ENCODE measurements around the gene LEP. TPM values are rescaled to one million over a fixed set of nuclear protein-coding genes. Genes with fewer than 3 reads are reported as not detected.

The LEP gene
- total and polyA plus RNA-seq, 9 of the 15 experiments (the other 6 are each of a cell fraction or from before 2014, with no cell fraction given): not detected

- TF ChIP-seq, protein P1, sequence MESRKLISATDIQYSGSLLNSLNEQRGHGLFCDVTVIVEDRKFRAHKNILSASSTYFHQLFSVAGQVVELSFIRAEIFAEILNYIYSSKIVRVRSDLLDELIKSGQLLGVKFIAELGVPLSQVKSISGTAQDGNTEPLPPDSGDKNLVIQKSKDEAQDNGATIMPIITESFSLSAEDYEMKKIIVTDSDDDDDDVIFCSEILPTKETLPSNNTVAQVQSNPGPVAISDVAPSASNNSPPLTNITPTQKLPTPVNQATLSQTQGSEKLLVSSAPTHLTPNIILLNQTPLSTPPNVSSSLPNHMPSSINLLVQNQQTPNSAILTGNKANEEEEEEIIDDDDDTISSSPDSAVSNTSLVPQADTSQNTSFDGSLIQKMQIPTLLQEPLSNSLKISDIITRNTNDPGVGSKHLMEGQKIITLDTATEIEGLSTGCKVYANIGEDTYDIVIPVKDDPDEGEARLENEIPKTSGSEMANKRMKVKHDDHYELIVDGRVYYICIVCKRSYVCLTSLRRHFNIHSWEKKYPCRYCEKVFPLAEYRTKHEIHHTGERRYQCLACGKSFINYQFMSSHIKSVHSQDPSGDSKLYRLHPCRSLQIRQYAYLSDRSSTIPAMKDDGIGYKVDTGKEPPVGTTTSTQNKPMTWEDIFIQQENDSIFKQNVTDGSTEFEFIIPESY (CRISPR knock-in tag; IDR thresholded peaks at IDR 0.05): peak; percentile 22; the same call in 1 of the 2 replicates
- TF ChIP-seq, protein P2, sequence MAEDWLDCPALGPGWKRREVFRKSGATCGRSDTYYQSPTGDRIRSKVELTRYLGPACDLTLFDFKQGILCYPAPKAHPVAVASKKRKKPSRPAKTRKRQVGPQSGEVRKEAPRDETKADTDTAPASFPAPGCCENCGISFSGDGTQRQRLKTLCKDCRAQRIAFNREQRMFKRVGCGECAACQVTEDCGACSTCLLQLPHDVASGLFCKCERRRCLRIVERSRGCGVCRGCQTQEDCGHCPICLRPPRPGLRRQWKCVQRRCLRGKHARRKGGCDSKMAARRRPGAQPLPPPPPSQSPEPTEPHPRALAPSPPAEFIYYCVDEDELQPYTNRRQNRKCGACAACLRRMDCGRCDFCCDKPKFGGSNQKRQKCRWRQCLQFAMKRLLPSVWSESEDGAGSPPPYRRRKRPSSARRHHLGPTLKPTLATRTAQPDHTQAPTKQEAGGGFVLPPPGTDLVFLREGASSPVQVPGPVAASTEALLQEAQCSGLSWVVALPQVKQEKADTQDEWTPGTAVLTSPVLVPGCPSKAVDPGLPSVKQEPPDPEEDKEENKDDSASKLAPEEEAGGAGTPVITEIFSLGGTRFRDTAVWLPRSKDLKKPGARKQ (CRISPR knock-in tag; IDR thresholded peaks at IDR 0.05): peak; percentile 8; the same call in 1 of the 2 replicates
- no peak for TF ChIP-seq SAP30 (IDR thresholded peaks at IDR 0.05; ENCODE audit: borderline replicate concordance, insufficient read depth, low read depth, low read length, poor library complexity, severe bottlenecking)
- TF ChIP-seq, protein P3, sequence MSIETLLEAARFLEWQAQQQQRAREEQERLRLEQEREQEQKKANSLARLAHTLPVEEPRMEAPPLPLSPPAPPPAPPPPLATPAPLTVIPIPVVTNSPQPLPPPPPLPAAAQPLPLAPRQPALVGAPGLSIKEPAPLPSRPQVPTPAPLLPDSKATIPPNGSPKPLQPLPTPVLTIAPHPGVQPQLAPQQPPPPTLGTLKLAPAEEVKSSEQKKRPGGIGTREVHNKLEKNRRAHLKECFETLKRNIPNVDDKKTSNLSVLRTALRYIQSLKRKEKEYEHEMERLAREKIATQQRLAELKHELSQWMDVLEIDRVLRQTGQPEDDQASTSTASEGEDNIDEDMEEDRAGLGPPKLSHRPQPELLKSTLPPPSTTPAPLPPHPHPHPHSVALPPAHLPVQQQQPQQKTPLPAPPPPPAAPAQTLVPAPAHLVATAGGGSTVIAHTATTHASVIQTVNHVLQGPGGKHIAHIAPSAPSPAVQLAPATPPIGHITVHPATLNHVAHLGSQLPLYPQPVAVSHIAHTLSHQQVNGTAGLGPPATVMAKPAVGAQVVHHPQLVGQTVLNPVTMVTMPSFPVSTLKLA (conservative IDR thresholded peaks at IDR 0.05): no peak
- TF ChIP-seq, protein P4, sequence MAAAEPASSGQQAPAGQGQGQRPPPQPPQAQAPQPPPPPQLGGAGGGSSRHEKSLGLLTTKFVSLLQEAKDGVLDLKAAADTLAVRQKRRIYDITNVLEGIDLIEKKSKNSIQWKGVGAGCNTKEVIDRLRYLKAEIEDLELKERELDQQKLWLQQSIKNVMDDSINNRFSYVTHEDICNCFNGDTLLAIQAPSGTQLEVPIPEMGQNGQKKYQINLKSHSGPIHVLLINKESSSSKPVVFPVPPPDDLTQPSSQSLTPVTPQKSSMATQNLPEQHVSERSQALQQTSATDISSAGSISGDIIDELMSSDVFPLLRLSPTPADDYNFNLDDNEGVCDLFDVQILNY (CRISPR knock-in tag; IDR thresholded peaks at IDR 0.05): no peak
- no peak for TF ChIP-seq ZNF347 (CRISPR knock-in tag; IDR thresholded peaks at IDR 0.05; ENCODE audit: low read depth)
- TF ChIP-seq THAP7 (CRISPR knock-in tag; IDR thresholded peaks at IDR 0.05): 0 out of 2 replicates have a peak, but pooled peaks have one; percentile 61
- peak; percentile 60; the same call in 1 of the 2 replicates for TF ChIP-seq FOXJ2 (tag; IDR thresholded peaks at IDR 0.05)
- TF ChIP-seq ZBTB7A (IDR thresholded peaks at IDR 0.05; ENCODE audit: borderline replicate concordance, control insufficient read depth, low read depth, low read length): no peak
- peak; percentile 57; the same call in 1 of the 2 replicates for TF ChIP-seq DIDO1 (tag; IDR thresholded peaks at IDR 0.05; ENCODE audit: low read depth)
- peak; percentile 81; the same call in 1 of the 2 replicates for TF ChIP-seq MTA3 (IDR thresholded peaks at IDR 0.05; ENCODE audit: borderline replicate concordance)
- no peak for TF ChIP-seq TCF15 (CRISPR knock-in tag; IDR thresholded peaks at IDR 0.05)
- TF ChIP-seq BRCA1 (IDR thresholded peaks at IDR 0.05): no peak
- no peak for TF ChIP-seq BRCA1 (CRISPR knock-in tag; IDR thresholded peaks at IDR 0.05)
- TF ChIP-seq ZNF75A (CRISPR knock-in tag; IDR thresholded peaks at IDR 0.05): peak; percentile 15; the same call in 1 of the 2 replicates
- TF ChIP-seq ZFP36 (IDR thresholded peaks at IDR 0.05; ENCODE audit: low read depth, low read length, partially characterized antibody): no peak
These were observed 26.0 kb downstream of the LEP start (continued) for GRCh38 chr7:128266883-128267594.
